Smooth muscle cell (in vitro differentiated cells): ENCODE data around the gene ACOT7. TPM values are rescaled to one million over a fixed set of nuclear protein-coding genes. Genes with fewer than 3 reads are reported as not detected.
A peak's percentile ranks its signal among the peaks of the same experiment; 100 is the strongest.

Experiments
- DNase-seq: peaks from one replicate; lab custom pipeline; 2025; ENCODE audit not compliant: unreplicated experiment; lab: John Stamatoyannopoulos, UW
- H2AFZ ChIP-seq: fragments of 200-600 bp; sonication (generic); 2 replicates; pipeline ENCODE4 v1.6.0; 2016; ENCODE audit warnings: antibody characterized with exemption, low read depth, mild to moderate bottlenecking
- H3F3A ChIP-seq: fragments of 200-600 bp; sonication (generic); 2 replicates; pipeline ENCODE4 v1.6.0; 2017; ENCODE audit warnings: antibody characterized with exemption, low read depth
- H3K27ac ChIP-seq: fragments of 200-600 bp; sonication (generic); 2 replicates; pipeline ENCODE4 v1.5.1; 2016; ENCODE audit warnings: low read depth, mild to moderate bottlenecking
- H3K27me3 ChIP-seq: fragments of 200-600 bp; sonication (generic); 2 replicates; pipeline ENCODE4 v1.6.1; 2016; ENCODE audit warnings: low read depth, mild to moderate bottlenecking
- H3K36me3 ChIP-seq: fragments of 200-600 bp; sonication (generic); 2 replicates; pipeline ENCODE4 v1.5.1; 2016; ENCODE audit warnings: low read depth
- H3K4me1 ChIP-seq: fragments of 200-600 bp; sonication (generic); 2 replicates; pipeline ENCODE4 v1.5.1; 2016; ENCODE audit warnings: low read depth
- H3K4me2 ChIP-seq: fragments of 200-600 bp; sonication (generic); 2 replicates; pipeline ENCODE4 v1.6.0; 2016; ENCODE audit warnings: mild to moderate bottlenecking
- H3K4me3 ChIP-seq: fragments of 200-600 bp; sonication (generic); 2 replicates; pipeline ENCODE4 v1.5.1; 2016; ENCODE audit warnings: mild to moderate bottlenecking
- H3K79me2 ChIP-seq: fragments of 200-600 bp; sonication (generic); 2 replicates; pipeline ENCODE4 v1.6.0; 2016; ENCODE audit warnings: low read depth, mild to moderate bottlenecking
- H3K9ac ChIP-seq: fragments of 200-600 bp; sonication (generic); 2 replicates; pipeline ENCODE4 v1.6.0; 2016; ENCODE audit warnings: low read depth
- H3K9me3 ChIP-seq: fragments of 200-600 bp; sonication (generic); replicated peaks from 2 replicates; pipeline ENCODE4 v1.5.1; 2016; ENCODE audit warnings: low read depth
- H4K20me1 ChIP-seq: fragments of 200-600 bp; sonication (generic); 2 replicates; pipeline ENCODE4 v1.6.0; 2016; ENCODE audit warnings: low read depth
- CTCF ChIP-seq: fragments of 200-600 bp; sonication (generic); IDR thresholded peaks from 2 replicates; pipeline ENCODE4 v1.5.1; 2017; ENCODE audit warnings: borderline replicate concordance, mild to moderate bottlenecking, antibody characterized with exemption; ENCODE audit not compliant: insufficient read depth, poor library complexity, severe bottlenecking
- WGBS: methylation state at CpG from one replicate; pipeline ENCODE4 v1.1.7; 2016; ENCODE audit warnings: low lambda C conversion rate; 5-methylcytosine and 5-hydroxymethylcytosine counted together
- polyA plus RNA-seq: library from polyadenylated mRNA; unstranded; fragments of >200 nt; fragmentation: Nextera tagmentation; extraction: Ambion mirVana; gene quantifications from 2 replicates; pipeline ENCODE4 v1.2.1, GENCODE V29; 2016
- total RNA-seq: library from RNA; depleted of rRNA; stranded (reverse); fragments of >200 nt; gene quantifications from 2 replicates; pipeline ENCODE4 v1.2.3, GENCODE V29; 2014

The ACOT7 gene
- total and polyA plus RNA-seq, 2 experiments from 2014 or later: 19.5 to 53.8 TPM

DNA sequence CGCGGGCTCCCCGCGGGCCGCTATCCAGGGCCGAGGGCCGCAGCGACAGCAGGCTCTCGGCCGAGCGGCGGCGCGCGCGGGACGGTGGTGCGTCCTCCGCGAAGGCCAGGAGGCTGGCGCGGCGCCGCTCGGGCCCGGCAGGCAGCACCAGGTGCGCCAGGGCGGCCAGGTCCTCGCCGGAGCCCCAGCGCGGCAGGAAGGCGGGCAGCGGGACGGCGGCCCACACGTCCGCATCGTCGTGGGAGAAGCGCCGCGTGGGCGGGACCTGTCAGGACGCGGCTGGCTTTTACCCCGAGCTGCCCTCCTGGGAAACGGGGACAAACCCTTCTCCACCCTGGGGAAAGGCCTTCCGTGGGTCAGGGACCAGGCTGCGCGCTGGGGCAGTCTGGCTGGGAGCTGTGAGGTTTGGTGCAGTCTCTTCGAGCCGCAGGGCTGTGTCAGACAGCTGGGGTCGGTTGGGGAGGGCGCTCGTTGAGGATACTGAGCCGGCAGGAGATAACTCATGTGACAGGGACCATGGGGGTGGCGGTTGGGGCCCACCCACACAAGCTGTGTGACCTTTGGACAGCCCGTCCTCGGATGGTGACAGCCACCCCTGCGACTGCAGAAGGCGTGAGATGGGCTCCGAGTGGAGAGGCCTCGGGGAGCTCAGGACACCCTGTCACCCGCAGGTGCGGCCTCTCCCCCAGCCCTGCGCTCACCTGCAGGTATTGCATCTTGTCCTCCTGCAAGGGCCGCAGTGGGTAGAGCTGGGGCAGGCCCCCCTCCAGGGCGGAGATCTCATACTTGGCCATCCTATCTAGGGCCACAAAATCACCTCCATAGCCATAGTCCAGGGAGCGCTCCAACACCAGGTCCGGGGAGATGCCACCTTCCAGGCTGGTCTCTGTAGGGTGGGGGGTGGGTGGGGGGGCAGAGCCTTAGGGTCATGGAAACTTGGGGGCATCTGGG lies 143.6 kb downstream of the ACOT7 start:
- Histone ChIP-seq H3K9ac (no peak overlapping the region), H3K4me1 (no peaks in the 10 kb centered on the region), H3K36me3 (no peaks in the 10 kb centered on the region), H2AFZ (no peak overlapping the region), H3K4me3 (no peak overlapping the region), H3K27me3 (peaks cover 62% of the 10 kb centered on the region), H3K27ac (no peak overlapping the region), H3K9me3 (no peaks in the 10 kb centered on the region), H4K20me1 (peaks cover 17% of the 10 kb centered on the region), H3K79me2 (no peaks in the 10 kb centered on the region), H3F3A (peaks cover 3% of the 10 kb centered on the region), H3K4me2 (no peak overlapping the region)
- 30% methylated on average over 61 of the region's 71 CpGs for WGBS
- no peak for DNase-seq
- TF ChIP-seq CTCF: no peak

DNA sequence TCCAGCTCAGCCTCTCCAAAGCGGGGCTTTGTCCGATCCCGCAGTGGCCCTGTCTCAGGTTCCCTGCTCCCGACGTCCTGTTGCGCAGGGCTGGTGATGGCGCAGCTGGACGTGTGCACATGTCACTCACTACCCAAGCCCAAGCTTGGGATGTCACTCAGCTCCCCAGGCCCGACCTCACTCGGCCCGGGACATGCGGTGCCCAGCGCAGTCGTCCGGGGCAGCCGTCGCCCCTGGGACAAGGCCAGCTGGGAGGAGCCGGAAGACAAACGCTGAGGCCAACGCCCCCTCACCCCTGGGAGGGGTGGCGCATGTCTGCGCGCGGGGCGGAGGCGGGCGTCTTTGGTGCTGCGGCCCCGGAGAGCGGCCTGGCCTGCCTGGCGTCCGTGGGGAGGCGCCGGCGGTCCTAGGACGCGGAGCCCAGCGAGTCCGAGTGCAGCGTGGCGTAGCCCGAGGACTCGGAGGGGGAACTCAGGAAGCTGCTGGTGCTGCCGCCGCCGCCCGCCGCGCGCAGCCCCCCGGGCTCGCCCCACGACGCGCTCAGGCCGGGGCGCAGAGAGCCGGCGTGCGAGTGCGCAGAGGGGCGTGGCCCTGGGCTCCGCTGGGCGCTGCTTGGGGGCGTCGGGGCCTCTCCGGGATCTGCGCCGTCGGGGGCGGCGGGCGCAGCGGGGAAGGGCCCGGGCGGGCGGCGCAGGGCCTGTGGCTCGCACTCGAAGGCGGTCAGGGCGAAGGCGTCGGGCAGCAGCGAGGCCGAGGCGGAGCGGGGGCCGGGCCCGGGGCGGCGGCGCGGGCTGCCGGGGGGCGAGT lies 144.4 kb downstream of the ACOT7 start:
- Histone ChIP-seq H3K27ac (no peak overlapping the region), H3F3A (peaks cover 3% of the 10 kb centered on the region), H3K9ac (no peak overlapping the region), H3K4me2 (peak overlapping the region; percentile 76), H2AFZ (no peak overlapping the region), H3K4me3 (peak overlapping the region; percentile 26), H3K9me3 (no peaks in the 10 kb centered on the region), H3K36me3 (no peaks in the 10 kb centered on the region), H3K27me3 (peaks cover 71% of the 10 kb centered on the region), H3K79me2 (no peaks in the 10 kb centered on the region), H4K20me1 (peaks cover 17% of the 10 kb centered on the region), H3K4me1 (no peaks in the 10 kb centered on the region)
- no peak for DNase-seq
- TF ChIP-seq CTCF: no peak
- WGBS: 13% methylated on average over 59 of the region's 96 CpGs

- H3K4me1 ChIP-seq: no peaks in the 10 kb centered on the region
- H3F3A ChIP-seq: peaks cover 3% of the 10 kb centered on the region
- H3K27me3 ChIP-seq: peaks cover 80% of the 10 kb centered on the region
- no peak overlapping the region for H3K4me3 ChIP-seq
- no peak for TF ChIP-seq CTCF
- H3K9ac ChIP-seq: no peak overlapping the region
- 83% methylated on average over 14 of the region's 14 CpGs for WGBS
- H3K9me3 ChIP-seq: no peaks in the 10 kb centered on the region
- peaks cover 17% of the 10 kb centered on the region for H4K20me1 ChIP-seq
- DNase-seq: no peak
- H3K36me3 ChIP-seq: no peaks in the 10 kb centered on the region
- no peak overlapping the region for H2AFZ ChIP-seq
- H3K79me2 ChIP-seq: no peaks in the 10 kb centered on the region
- no peak overlapping the region for H3K27ac ChIP-seq
- no peak overlapping the region for H3K4me2 ChIP-seq
Measured at GRCh38 chr1:6248161-6248776, 145.3 kb downstream of the ACOT7 start.
